ENCODE measurements around the gene ZEB1. TPM values are rescaled to one million over a fixed set of nuclear protein-coding genes. Genes with fewer than 3 reads are reported as not detected.

The ZEB1 gene
- total RNA-seq, 1 experiment from 2014 or later: 10.3 TPM

DNA sequence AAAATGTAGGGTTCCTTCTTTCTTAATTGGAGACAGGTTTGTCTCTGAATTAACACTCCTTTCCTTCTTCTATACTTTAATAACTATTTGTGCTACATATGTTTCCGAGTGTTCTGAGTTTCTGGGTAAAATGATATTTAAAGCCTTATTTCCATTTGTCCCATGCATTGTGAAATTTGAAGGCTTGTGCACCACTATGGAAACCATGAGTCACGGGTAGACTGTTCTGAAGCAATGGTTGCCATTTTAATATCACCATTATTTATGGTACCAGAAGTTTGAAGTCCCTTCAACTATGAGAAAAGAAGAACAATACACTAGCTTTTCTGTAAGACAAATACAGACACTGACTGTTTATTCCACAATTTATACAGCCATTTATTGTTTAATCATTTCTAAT lies 44.7 kb upstream of the ZEB1 start:
- CTCF ChIA-PET: no interaction called here
- intact Hi-C loops (cut with micrococcal nuclease; ENCODE audit: unreplicated experiment): no loop called here
- no peaks in the 10 kb centered on the region for H3K9me3 Mint-ChIP-seq (ENCODE audit: low read depth, unreplicated experiment)
- no peak overlapping the region for H3K27ac Mint-ChIP-seq (ENCODE audit: unreplicated experiment)
- H3K4me1 Mint-ChIP-seq (ENCODE audit: low read depth, unreplicated experiment): no peaks in the 10 kb centered on the region
- no TSS peak for BruUV-seq (replicated peaks)
- no peaks in the 10 kb centered on the region for H3K36me3 Mint-ChIP-seq (ENCODE audit: insufficient read depth, unreplicated experiment)
- H3K4me3 Mint-ChIP-seq (ENCODE audit: low read depth, unreplicated experiment): no peak overlapping the region
- TF ChIP-seq, protein P1, sequence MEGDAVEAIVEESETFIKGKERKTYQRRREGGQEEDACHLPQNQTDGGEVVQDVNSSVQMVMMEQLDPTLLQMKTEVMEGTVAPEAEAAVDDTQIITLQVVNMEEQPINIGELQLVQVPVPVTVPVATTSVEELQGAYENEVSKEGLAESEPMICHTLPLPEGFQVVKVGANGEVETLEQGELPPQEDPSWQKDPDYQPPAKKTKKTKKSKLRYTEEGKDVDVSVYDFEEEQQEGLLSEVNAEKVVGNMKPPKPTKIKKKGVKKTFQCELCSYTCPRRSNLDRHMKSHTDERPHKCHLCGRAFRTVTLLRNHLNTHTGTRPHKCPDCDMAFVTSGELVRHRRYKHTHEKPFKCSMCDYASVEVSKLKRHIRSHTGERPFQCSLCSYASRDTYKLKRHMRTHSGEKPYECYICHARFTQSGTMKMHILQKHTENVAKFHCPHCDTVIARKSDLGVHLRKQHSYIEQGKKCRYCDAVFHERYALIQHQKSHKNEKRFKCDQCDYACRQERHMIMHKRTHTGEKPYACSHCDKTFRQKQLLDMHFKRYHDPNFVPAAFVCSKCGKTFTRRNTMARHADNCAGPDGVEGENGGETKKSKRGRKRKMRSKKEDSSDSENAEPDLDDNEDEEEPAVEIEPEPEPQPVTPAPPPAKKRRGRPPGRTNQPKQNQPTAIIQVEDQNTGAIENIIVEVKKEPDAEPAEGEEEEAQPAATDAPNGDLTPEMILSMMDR (IDR thresholded peaks at IDR 0.05; ENCODE audit: unreplicated experiment): no peak
- no peaks in the 10 kb centered on the region for H3K27me3 Mint-ChIP-seq (ENCODE audit: unreplicated experiment)
- DNase-seq: no peak

DNA sequence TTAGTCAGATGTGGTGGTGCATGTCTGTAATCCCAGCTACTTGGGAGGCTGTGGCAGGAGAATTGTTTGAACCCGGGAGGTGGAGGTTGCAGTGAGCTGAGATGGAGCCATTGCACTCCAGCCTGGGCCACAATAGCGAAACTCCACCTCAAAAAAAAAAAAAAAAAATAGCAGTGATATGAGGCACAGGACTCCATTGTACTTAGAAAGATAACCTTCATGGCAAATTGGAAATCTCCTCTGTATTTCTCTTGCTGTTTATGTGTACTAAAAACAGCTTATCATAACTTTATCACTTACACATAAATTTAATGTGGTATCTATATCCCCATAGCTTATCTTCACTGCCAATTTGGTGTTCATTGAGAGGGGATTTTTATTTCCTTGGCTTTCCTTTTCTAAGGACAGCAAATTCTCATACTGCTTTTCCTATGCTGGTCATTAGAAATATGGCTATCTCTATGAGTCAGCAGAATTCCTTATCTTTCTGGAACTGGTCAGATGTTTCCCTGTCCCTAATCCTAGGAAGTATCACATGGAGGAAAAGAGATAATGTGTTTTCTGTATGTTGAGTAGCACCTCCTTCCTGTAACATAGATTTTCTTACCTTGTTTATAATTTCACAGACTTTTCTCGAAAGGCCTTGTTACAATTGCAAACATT lies 40.6 kb upstream of the ZEB1 start:
- no peak for DNase-seq
- Mint-ChIP-seq H3K36me3 (ENCODE audit: insufficient read depth, unreplicated experiment) (no peaks in the 10 kb centered on the region), H3K4me3 (ENCODE audit: low read depth, unreplicated experiment) (no peak overlapping the region), H3K4me1 (ENCODE audit: low read depth, unreplicated experiment) (no peaks in the 10 kb centered on the region), H3K27ac (ENCODE audit: unreplicated experiment) (no peak overlapping the region), H3K9me3 (ENCODE audit: low read depth, unreplicated experiment) (no peaks in the 10 kb centered on the region), H3K27me3 (ENCODE audit: unreplicated experiment) (no peaks in the 10 kb centered on the region)
- intact Hi-C loops (cut with micrococcal nuclease; ENCODE audit: unreplicated experiment): no loop called here
- CTCF ChIA-PET: interaction anchor here (0.7 kb wide), 1 partner anchor 135 kb away, joined by 3 read pairs; no protein-coding TSS in a partner anchor
- TF ChIP-seq, protein P1 (IDR thresholded peaks at IDR 0.05; ENCODE audit: unreplicated experiment): no peak
- no TSS peak for BruUV-seq (replicated peaks)

DNA sequence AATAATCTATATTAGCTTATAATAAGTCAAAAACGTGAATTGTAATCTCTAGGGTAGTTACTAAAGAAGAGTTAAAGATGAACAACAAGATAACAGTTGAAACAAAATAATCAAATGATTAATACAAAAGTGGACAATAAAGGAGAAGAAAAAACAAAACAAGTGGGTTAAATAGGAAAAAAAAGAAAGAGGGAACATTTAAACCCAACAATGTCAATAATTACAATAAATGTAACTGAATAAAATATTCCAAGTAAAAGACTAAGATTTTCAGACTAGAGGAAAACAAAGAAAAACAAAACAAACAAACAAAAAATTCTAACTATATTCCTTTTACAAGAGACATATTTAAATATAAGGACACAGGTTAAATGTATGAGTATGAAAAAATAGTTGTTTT lies 38.0 kb upstream of the ZEB1 start:
- CTCF ChIA-PET: no interaction called here
- Mint-ChIP-seq H3K9me3 (ENCODE audit: low read depth, unreplicated experiment) (no peaks in the 10 kb centered on the region), H3K4me1 (ENCODE audit: low read depth, unreplicated experiment) (no peaks in the 10 kb centered on the region), H3K27me3 (ENCODE audit: unreplicated experiment) (no peaks in the 10 kb centered on the region), H3K27ac (ENCODE audit: unreplicated experiment) (no peak overlapping the region), H3K4me3 (ENCODE audit: low read depth, unreplicated experiment) (no peak overlapping the region), H3K36me3 (ENCODE audit: insufficient read depth, unreplicated experiment) (no peaks in the 10 kb centered on the region)
- DNase-seq: no peak
- TF ChIP-seq, protein P1 (IDR thresholded peaks at IDR 0.05; ENCODE audit: unreplicated experiment): no peak
- intact Hi-C loops (cut with micrococcal nuclease; ENCODE audit: unreplicated experiment): no loop called here
- no TSS peak for BruUV-seq (replicated peaks)

DNA sequence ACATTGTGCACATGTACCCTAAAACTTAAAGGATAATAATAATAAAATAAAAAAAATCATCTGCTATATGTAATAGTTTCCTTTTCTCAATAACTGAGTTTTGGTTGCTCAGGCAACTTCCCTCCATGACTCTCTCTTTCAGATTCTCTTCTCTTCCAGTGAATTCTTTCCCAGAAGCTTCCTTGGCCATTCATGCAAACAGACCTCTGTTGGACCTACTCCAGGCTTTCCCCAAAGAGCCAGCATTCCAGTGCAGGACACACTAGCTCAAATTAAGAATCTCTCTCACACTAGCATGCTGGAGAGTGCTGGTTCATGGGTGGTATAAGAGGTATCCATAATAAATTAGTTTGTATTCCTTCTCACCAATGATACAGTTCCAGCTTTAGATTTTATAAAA lies 31.0 kb upstream of the ZEB1 start:
- Mint-ChIP-seq H3K9me3 (ENCODE audit: low read depth, unreplicated experiment) (no peaks in the 10 kb centered on the region), H3K36me3 (ENCODE audit: insufficient read depth, unreplicated experiment) (no peaks in the 10 kb centered on the region), H3K27ac (ENCODE audit: unreplicated experiment) (no peak overlapping the region), H3K27me3 (ENCODE audit: unreplicated experiment) (no peaks in the 10 kb centered on the region), H3K4me1 (ENCODE audit: low read depth, unreplicated experiment) (no peaks in the 10 kb centered on the region), H3K4me3 (ENCODE audit: low read depth, unreplicated experiment) (no peak overlapping the region)
- DNase-seq: no peak
- TF ChIP-seq, protein P1 (IDR thresholded peaks at IDR 0.05; ENCODE audit: unreplicated experiment): no peak
- CTCF ChIA-PET: no interaction called here
- no TSS peak for BruUV-seq (replicated peaks)
- intact Hi-C loops (cut with micrococcal nuclease; ENCODE audit: unreplicated experiment): no loop called here

All from Calu3 (cell line).